DLD1 (cell line): ENCODE measurements around the gene YJEFN3.

ENCODE experiments used
- in situ Hi-C: cut with HindIII; loops from 2 replicates; pipeline ENCODE4 v1.10.0; 2017; ENCODE audit warnings: low sequenced_read_pairs

The YJEFN3 gene, protein sequence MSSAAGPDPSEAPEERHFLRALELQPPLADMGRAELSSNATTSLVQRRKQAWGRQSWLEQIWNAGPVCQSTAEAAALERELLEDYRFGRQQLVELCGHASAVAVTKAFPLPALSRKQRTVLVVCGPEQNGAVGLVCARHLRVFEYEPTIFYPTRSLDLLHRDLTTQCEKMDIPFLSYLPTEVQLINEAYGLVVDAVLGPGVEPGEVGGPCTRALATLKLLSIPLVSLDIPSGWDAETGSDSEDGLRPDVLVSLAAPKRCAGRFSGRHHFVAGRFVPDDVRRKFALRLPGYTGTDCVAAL

DNA sequence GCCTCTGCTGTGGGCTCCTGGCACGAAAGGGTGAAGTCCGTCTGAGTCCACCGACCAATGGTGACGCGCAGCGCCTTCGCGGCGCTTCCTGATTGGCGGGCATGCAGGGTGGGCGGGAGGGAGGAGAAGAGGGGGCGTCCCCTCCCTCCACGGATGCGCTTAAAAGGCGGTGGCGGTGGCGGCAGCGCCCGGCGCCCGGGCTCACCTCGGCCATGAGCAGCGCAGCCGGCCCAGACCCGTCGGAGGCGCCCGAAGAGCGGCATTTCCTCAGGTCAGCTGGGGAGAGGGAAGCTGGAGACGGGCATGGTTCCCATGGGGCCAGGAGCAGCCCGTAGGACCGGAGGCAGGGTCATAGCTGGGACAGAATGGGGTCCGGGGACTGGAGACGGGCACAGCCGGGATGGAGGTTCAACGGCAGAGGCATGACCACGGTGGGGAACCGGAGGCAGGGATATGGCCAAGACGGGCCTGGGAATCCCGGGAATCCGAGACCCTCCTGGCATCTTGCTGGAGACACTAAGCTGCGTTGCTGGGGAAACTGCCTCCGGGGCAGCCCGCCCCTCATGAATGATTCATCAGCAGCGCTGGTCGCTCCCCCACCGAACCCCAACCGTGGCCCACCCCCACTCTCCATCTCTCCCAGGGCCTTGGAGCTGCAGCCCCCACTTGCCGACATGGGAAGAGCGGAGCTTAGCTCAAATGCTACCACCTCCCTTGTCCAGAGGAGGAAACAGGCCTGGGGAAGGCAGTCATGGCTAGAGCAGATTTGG, at the start of gene YJEFN3:
Gene YJEFN3 (plus strand): TSS at position 191 of the 770 bp plus-strand sequence. CDS start 22 bp downstream, at position 213.
- in situ Hi-C loops: no loop called here

DNA sequence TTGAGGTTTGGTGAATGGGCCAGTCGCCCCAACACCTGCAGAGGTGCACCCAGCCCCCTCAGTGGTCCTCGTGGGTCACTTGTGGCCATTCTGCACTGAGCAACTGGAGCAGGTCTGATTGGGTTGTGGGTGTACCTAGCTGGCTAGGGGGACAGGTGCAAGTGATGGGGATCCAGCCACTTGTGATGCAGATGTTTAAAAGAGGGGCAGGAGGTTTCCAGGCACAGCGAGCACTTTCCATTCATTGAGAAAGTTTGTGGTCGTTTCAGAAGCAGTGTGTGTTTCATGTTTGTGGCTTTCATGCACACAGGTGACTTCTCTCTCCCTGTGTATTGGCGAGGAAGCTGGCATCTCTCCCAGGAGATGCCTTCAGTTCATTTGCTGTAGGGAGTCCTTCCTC, 48.0 kb upstream of the YJEFN3 start:
- in situ Hi-C loops: no loop called here

DNA sequence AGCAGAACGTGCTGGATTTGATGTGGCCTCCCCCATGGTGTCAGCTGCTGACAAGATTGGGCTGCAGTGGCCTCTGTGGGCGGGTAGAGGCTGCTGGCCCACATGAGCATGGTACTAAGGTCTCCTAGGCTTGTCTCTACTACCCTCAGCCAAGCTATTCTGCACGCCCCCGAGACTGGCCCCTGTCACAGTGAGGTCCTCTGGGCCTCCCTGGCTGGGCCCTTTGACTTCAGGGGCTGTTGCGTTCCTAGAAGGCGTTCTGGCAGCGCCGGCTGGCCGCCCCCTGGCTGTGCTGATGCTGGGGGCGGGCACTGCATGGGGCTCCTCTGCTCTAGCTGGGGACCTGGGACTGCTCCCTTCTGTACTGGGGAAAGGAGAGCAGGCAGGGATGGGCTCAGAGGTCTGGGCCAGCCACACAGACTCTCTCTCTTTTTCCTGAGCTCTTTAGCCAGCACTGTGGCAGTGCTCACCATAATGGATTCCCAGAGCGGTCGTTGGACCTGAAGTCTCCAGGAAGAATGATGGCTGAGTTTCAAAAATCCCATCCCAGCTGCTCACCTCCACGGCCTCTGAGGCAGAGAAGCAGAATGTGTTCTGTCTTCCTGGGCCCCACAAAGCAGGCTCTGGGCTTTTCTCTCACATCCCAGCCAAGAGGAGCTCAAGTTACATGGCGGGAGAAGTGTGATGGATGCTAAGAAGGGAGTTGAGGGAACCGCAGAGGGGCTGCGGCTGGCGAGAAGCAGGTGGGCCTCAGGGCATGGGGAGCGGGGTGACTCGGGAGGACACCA, 45.7 kb upstream of the YJEFN3 start:
- in situ Hi-C loops: no loop called here

DNA sequence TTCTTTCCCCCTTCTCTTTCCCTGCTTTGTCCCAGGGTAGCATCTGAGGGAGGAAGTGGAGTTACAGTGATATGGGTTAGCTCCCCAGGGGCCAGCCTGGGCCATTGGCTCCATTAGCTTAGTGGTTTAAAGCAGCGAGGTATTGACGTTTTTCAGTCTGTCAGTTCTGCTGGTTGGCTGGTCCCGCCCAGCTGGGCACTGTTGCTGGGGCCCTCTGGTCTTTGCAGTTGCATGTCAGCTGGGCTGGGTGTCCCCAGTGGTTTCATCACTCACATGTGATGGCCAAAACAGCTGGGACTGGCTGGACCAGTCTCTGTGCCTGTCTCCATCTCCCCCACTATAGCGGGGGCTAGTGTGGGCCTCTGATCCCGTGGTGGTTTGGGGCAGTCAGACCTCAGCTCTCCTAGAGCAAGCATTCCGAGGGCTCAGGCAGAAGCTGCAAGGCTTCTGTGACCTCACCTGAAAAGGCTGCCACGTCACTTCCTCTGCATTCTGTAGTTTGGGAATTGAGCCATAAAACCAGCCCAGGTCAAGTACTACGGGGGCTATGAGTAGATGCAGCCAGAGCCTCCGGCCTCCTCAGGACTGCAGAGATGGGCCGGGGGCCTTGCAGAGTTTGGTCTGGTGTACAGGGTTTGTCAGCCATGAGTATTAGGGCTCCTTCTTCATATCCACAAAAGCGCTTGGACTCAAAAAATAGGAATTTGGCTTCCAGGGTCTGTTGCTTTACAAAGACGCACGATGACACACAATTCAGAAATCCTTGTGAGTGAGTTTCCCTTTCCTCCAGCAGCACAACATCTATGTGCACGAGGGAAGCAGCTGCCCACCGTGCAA, 43.3 kb upstream of the YJEFN3 start:
- in situ Hi-C loops: no loop called here

DNA sequence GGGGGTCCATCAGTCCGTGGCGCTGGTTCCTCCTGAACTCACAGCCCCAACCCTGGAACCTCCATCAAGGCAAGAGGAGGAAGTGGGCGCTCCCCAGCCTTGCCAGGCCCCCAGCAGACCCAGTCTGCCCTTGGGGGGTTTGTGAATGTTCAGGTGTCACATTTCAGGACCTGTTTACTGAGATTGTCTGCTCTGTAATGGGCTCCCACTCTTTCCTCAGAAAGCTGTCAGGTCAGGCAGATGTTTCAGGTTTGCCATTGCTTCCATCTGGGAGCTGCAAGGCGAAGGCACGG, 42.8 kb upstream of the YJEFN3 start:
- in situ Hi-C loops: no loop called here

DNA sequence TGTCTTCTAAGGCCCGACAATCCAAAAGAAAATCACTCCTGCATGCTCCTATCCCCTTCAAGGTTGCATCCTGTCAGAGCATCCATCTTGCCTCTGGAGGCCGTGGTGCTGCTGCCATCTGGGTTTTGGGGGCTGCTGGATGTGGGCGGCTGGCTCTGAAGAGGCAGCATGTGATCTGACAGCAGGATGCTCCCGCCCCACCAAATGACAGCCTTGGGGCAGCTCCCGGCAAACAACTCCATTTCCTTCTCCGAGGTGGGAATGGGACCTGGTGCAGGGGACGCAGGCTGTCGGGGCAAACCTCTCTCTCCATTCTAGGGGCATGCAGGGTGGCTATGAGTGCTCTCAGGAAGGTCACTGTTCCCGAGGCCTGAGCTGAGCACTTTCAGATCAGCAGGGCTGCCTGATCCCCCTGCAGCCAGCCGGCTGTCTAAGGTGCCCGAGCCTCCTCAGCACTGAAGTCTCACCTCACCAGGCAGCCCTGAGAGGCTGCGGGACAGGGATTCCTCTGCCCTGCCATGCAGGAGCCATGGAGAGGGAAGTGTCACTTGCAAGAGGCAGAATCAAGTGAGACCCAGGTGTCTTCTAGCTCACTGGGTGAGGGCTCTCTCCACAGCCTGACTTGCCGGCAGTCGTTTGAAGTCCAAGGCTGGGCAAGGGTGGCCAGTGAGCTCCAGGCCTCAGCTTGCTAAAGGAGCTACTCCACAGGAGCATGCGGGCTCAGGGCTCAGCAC, 42.2 kb upstream of the YJEFN3 start:
- in situ Hi-C loops: no loop called here

DNA sequence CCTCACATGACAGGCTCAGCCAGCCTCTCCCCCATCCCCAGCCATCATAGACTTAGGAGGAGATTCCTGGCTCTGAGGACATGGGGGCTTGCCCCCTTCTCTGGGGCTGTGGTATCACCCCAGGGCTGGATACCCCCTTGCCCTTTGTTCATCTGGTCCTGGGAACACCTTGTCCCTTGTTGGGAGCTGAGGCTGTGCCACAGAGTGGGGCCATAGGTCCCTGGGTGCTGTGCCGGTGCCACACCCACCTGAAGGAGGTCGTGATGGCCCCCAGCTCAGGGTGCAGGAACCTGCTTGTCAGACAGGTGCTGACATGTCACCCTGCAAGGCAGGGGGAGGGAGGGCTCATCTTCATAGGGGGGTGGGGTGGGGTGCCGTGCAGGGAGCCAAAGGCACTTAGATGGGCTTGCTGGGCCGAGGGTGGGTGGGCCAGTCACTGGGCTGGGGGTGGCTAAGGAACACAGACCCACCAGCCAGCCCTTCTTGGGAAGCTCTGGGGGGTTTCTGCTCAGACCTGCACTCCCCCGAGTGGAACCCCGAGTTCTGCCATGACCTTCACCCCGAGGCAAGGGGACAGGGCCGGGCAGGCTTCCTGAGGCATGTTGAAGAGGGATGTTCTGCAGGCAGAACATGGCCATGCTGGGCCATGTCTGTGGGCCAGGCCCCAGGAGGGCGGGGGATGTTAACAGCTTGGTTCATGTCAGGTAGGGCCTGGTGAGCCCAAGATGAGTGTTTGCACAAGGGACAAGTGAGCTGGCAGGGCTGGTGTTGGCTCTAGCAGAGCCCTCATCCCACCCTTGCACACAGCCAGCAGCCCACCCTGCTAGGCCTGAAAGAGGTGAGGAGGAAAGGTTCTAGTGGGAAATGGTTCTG, 41.4 kb upstream of the YJEFN3 start:
- in situ Hi-C loops: no loop called here

DNA sequence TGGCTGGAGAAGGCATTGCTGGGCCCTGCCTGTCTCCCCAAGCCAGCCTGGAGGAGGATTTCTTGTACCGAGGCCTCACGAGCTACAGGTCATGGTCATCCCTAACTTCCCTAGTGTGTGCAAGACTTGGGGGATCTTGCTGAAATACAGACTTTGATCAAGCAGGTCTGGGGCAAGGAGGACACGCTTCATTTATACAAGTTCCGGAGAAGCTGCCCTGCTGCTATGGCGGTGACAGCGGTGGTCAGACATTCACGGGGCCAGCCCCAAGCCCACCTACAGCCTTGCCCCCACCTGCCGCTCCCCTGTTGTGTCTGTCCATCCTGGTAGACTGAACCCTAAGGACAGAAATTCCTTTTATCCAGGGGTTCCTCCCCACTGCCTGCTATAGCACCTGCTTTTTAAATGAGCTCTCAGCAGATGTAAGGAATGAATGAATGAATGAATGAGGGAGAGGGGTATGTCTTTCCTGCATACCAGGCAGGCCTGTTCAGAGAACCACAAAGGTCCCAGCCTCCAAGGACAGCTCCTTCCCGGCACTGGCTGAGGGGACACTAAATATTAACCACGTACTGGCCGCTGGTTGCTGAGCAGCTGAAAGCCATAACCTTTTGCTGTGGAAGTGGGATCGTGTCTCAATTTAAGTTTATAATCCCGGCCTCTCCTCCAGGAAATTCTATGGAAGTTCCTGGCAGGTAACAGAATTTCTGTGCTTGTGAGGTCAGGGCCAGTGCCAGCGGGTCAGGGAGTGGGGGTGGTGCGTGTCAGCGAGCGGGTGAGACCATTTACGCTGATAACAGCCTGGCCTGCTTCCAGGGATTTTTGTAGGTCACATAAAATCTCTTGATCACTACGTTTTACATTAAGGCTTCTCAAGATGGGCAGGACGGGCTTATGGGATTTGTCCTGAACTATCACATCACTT, 40.5 kb upstream of the YJEFN3 start:
- in situ Hi-C loops: no loop called here

DNA sequence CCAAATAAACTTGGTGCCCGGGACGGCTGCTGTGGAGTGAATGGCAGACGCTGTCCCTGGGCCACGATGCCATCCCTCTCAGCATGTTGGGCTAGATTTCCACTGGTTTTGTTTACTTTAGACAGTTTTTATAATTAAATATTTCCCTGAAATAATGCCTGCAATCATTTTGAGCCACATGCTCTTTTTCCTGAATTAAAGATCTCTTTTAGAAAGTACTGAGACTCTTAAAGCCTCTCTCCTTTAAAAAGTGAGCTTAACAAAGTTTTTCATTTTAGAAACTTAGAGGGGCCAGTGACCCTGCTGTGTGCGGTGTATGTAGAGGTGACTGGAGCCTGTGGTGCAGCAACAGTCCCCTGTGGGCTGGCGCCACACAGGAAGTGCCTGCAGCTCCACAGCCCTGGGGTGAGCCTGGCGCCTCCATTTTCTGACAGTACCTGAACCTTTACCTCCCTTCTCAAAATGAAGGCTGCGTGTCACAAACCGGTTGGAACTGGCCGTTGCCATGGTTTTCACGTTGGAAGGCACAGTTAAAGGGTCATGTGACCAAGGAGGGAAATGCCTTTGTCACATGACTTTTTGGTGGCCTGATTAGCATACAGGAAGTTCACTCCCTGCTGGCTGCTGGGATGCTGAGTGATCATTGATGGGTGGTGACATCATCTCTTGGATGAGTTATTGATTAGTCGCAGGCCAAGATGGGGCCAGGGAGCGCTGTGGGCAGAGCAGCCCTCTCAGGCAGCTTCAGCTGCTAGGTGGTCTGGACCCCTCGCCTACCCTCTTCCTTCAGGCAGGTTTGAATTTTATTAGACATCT, 39.6 kb upstream of the YJEFN3 start:
- in situ Hi-C loops: no loop called here

DNA sequence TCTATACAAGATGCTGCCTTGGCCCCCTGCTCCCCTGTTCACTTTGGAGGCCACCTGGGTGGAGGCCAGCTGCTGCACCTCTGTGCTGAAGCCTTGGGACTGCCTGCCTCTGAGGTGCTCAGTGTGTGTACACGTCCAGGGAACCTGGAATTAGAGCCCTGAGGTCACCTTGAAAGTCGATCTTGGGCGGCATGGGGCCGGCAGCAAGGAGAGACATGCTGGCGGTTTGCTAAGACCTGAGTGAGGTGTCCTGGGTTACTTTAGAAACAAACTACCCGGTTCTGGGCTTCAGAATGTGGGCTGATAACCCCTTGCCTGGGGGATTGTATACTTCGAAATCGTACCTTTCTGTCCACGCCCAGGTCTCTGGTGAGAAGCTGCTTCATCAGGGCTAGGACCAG, 38.9 kb upstream of the YJEFN3 start:
- in situ Hi-C loops: no loop called here

DNA sequence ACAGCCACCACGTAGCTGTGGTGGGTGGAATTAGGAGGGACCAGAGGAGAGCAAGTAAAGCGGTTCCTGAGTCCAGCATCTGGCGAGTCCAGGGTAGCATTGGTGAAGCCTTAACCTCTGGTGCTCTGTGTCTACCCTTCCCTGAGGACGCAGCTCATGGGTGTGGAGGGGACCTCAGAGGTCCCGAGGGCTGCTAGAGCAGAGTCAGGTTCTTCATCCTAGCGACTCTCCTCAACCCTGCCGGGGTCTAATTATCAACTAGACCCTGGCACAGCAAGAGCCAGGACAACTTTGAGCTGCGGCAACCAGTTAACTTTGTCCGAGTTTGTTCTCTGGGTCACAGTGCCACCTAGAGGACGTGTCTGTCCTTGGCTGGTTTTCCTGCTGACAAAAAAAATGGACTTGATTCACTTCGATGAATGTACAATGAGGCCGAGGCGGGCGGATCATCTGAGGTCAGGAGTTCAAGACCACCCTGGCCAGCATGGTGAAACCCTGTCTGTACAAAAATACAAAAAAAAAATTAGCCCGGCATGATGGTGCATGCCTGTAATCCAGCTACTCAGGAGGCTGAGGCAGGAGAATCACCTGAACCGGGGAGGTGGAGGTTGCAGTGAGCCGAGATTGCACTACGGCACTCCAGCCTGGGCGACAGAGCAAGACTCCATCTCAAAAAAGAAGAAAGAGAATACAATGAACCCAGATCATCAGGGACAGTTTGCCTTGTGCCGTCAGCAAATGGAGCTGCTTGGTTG, 38.3 kb upstream of the YJEFN3 start:
- in situ Hi-C loops: no loop called here

DNA sequence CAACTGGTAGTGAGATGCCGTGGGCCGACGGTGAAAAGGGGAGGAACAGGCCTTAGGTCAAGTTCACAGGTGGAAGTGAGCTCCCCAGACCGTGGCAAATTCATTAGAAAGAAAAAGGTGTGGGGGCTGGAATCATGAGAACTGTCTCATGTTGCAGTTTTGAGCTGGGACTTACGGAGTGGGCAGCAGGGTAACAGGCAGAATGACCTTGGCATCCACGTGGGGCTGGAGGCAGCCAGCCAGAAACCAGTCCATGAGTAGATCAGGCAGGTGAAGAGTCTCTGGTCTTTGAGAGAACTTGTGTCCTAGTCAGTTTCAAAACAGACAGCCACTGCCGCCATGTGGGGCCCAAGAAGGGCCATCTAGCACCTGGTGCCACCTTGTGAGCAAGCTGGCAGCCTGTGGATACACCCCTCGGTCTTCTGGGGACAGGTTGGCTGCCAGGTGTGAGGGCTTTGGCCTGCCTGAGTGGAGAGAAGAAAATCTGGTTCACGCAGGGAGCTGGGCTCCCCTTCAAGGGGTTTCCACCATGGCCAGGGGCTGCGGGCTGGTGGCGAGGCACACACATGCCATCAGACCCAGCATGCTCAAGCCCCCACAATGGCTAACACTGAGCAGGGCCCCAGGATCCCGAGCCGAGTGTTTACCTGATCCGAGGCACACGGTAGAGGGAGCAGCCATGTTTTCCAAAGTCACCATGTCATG, 37.2 kb upstream of the YJEFN3 start:
- in situ Hi-C loops: no loop called here

DNA sequence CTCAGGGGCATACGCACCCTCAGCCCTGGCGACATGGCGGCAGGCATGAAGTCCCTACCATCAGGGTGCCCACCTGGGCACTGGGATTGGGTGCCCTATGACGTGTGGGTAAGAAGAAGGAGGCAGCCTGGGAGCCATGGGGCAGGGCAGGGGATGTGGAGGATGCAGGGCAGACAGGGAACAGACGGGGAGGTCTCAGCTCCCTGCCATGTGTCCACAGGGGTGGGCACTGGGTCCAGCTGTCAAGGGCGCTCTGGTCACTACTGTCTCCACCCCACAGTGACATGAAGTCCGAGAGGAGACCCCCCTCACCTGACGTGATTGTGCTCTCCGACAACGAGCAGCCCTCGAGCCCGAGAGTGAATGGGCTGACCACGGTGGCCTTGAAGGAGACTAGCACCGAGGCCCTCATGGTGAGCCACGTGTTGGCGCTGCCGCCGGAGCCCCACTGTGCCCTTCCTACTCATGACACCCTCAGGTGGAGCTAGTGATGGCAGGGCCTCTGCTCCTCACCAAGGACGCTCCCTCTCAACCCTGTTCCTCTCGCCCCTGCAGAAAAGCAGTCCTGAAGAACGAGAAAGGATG, 36.6 kb upstream of the YJEFN3 start:
- in situ Hi-C loops: no loop called here

DNA sequence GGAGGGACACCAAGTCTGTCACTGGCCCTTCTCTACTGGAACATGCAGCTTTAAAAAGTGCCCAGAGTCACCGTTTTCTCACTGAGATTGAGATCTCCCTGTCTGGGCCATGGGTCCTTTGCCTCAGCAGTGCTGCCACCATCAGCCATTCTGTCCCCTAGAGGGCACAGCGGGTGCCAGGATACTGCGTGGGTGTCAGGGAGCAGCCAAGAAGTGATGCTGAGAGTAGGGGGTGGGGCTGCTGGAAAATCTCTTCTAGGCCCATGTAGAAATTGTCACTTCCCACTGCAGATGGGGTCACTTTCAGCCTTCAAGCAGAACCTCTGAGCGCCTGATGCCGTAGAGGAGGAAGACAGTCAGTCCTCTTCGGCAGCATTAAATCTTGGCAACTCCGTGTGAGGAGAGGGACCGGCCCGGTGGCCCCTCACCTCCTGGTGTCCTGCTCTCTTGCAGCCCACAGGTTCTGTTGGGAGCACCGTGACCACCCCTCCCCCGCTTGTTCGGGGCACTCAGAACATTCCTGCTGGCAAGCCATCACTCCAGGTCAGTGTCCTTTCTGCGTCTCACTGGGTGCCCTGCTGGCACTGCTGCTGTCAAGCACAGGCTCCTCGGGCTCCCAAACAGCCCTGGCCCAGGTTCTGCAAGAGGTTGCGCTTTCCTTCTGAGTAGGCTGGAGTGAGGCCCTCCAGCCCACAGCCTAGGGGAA, 34.7 kb upstream of the YJEFN3 start:
- in situ Hi-C loops: no loop called here
